AG09319 (cell line): ENCODE results near the gene PEX16.

Source experiments
- DNase-seq: peaks from one replicate; pipeline ENCODE4 v3.0.0-alpha.2; 2010; ENCODE audit warnings: low read depth; ENCODE audit errors: extremely low read depth
- TF ChIP-seq, protein P1 (sequence below): IDR thresholded peaks from 2 replicates; pipeline ENCODE4 v1.5.1; 2011; ENCODE audit warnings: low read depth, mild to moderate bottlenecking, inconsistent platforms, low read length, moderate library complexity

Gene PEX16

DNA sequence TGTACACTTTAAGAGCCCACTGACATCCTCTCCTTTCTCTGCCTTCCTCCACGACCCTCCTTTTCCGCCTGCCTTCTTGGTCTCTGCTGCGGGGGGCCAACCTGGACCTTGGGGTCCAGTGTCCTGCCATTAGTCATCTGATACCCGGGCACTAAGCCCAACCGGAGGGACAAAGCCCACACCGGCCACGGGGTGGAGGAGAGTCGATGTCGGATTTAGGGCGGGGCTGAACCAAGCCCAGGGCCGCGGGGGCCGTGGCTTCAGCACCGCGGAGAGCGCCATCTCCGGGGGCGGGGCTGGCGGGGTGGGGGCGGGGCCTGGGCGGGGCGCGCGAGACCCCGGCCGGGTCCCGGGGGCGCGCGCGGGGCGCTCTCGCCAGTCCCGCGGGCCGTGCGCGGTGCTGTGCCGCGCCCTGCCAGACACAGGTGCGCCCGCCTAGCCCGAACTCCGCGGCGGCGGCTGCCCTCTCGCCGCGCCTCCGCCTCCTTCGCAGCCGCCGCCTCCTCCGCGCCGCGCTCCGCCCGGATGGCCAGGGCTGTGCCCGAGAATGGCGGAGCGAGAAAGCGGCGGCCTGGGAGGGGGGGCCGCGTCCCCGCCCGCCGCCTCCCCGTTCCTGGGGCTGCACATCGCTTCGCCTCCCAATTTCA, 32.3 kb downstream of the PEX16 start, which contains the start of gene MAPK8IP1:
MAPK8IP1 (plus strand) TSS at position 378 of the 647 bp plus-strand sequence; CDS start at position 548, 170 bp downstream.
- TF ChIP-seq, protein P1, sequence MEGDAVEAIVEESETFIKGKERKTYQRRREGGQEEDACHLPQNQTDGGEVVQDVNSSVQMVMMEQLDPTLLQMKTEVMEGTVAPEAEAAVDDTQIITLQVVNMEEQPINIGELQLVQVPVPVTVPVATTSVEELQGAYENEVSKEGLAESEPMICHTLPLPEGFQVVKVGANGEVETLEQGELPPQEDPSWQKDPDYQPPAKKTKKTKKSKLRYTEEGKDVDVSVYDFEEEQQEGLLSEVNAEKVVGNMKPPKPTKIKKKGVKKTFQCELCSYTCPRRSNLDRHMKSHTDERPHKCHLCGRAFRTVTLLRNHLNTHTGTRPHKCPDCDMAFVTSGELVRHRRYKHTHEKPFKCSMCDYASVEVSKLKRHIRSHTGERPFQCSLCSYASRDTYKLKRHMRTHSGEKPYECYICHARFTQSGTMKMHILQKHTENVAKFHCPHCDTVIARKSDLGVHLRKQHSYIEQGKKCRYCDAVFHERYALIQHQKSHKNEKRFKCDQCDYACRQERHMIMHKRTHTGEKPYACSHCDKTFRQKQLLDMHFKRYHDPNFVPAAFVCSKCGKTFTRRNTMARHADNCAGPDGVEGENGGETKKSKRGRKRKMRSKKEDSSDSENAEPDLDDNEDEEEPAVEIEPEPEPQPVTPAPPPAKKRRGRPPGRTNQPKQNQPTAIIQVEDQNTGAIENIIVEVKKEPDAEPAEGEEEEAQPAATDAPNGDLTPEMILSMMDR, result no peak
- no peak for DNase-seq

DNA sequence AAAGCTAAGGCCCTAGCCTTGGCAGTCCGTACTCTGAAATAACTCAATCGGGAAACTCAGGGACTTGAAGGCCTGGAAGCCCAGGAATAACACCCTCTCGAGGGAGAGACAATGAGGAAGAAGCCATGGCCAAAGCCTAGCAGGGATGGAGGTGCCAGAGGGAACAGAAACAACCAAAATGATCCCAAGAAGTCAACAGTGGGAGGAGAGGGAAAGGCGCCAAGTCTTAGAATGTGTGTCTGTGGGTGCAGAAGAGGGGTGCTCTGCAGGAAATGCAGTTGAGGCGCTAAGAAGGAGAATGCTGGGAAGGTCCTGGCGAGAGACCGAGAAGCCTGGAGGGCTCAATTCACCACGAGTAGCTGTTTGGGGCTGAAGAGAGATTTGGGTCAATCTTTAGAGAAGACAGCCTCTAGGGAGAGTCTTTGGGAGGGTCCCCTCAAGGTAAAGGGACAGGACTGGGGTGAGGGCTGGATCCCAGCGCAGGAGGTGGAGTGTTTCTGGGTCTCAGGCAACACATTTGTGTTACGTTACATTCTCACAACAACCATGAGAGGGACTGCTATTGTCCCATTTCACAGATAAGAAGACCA, 33.0 kb downstream of the PEX16 start:
- TF ChIP-seq, protein P1, result no peak
- no peak for DNase-seq

DNA sequence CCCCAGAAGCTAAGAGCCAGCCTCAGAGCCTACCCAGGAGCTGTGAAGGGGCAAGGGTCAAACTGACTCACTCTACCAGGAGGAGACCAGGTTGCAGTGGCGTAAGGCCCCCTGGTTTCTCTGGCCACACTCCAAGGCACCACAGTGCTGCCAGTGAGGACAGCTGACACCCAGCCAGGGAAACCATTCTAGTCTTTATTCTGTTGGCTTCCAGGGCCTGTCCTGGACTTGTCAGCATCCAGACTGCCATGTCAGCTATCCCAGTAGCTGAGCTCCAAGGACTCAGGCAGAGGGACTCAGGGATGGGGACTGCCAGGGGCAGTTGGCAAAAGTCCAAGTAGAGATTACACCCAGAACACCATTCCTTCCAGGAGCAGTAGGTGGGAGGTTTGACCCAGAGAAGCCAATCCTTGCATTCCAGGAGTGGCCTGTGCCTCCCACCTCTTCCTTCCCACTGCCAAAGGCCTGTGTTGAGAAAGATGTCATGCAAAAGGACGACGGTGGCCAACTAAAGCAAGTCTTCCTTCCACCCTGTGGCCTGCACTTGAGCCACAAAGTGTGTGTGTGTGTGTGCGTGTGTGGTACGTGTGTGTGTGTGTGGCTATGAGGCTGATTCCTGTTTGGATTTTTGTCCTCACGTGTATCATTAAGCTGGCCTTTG, 35.8 kb downstream of the PEX16 start:
- TF ChIP-seq, protein P1, result no peak
- DNase-seq, result no peak

DNA sequence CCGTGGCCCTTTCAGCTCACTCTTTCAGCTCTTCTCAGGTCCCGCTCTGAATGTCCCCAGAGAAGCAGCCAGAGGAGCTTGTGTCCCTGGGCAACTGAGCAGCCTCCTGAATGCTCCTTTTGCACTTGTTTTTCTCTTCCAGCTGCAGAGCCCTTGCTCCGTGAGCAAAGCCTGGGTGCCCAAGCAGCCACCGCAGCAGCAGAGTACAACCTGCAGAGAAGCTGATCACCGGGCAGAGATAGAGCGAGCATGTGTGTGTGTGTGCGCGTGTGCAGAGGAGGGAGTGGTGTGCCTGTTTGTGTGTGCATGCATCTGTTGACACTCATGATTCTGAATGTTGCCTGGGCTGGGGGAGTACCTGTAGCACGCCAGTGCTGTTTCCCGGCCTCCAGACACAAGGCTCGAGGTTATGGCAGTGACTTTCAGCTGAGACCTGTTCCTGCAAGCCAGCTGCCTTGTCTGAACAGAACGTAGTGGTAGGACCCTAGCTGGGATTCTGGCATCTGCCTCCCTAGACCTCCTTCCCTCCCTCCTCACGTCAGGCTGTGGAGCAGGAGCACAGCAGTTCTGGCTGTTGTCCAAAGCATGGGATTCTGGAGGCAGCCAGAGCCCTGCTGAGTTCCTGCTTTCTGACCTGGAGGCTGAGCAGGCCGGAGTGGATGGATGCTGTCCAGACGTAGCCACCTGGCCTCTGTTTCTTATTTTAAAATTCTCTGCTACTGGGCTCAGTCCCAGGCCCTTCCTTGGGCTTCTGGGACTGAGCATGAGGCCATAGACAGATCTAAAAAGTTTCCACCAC, 36.7 kb downstream of the PEX16 start:
- no peak for DNase-seq
- TF ChIP-seq, protein P1, result no peak

DNA sequence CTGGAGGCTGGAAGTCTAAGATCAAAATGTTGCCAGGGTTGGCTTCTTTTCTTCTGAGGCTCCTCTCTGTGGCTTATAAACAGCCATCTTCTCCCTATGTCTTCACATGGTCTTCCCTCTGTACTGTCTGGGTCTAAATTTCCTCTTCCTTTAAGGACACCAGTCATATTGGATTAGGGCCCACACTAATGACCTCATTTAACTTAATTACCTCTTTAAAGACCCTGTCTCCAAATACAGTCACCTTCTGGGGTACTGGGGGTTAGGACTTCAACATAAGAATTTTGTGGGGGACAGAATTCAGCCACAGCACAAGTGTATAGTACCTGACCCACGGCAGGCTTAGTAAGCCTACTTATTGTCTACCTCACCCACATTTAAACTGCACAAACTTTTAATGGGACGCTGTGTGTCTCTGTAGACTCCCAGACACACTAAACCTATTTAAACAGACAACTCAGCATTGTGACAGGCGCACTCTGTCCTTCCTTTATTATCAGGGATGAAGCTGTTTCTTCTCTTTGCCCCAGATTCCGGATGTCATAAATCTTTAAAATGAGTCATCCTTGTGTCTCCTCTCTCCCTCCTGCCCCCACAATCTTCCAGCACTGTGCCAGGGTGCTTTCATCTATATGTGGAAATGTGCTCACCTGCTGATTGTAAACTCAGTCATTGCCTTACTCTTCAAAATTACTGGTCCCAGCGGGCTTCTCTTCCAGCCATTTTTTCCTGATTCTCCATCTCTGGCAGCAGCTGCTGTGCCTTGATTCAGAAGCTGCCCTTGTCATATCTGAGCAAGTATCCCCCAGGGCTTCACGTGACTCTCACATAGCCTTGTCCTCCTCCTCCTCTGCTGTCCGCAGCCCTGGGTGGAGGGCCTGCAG, 37.6 kb downstream of the PEX16 start:
- TF ChIP-seq, protein P1, result no peak
- DNase-seq, result no peak

DNA sequence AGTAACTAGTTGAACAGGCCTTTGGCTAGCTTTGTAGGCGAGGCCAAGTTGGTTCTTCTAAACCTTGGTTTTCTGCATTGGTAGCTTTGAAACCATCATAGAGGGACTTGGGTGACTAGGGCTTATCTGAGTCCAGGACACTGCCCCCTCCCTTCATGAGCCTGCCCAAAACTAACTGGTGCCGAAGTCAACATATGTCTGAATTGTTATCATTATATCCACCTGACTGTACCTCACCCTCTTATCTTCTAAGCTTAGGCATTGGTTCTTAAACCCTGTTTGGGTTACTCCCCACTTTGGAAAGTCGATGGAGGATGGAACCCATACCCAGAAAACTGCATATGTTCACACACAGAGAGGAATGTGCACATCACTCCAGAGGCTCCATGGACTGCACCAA, 39.8 kb downstream of the PEX16 start:
- TF ChIP-seq, protein P1, result no peak
- no peak for DNase-seq
